Measurements from ENCODE around the gene L3MBTL4. TPM values are rescaled to one million over a fixed set of nuclear protein-coding genes. Genes with fewer than 3 reads are reported as not detected.
"Not testable (repeated sequence)": the region's sequence is repeated elsewhere in the genome, so short reads cannot be mapped to it uniquely, and the experiment has no call there.

The L3MBTL4 gene
- total RNA-seq, 1 donor from 2014 or later = under 0.01 TPM

GRCh38 chr18:6412933-6413472 lies 1.7 kb downstream of the L3MBTL4 start:
- no peak for TF ChIP-seq CTCF (IDR thresholded peaks at IDR 0.05; ENCODE audit: insufficient read depth, low read length, severe bottlenecking)
- H3K36me3 ChIP-seq (ENCODE audit: control insufficient read depth, insufficient read depth, low read length) = no peaks in the 10 kb centered on the region
- peaks cover 10% of the 10 kb centered on the region for H3K27me3 ChIP-seq (ENCODE audit: control insufficient read depth, insufficient read depth, low read length)
- no peak for FAIRE-seq
- no peak overlapping the region for H3K4me3 ChIP-seq (ENCODE audit: low read depth, low read length)
- DNase-seq (ENCODE audit: low read depth) = no peak

GRCh38 chr18:6411382-6411781 lies 3.3 kb downstream of the L3MBTL4 start:
- DNase-seq (ENCODE audit: low read depth) = no peak
- peaks cover 10% of the 10 kb centered on the region for H3K27me3 ChIP-seq (ENCODE audit: control insufficient read depth, insufficient read depth, low read length)
- FAIRE-seq = no peak
- no peak for TF ChIP-seq CTCF (IDR thresholded peaks at IDR 0.05; ENCODE audit: insufficient read depth, low read length, severe bottlenecking)
- no peaks in the 10 kb centered on the region for H3K36me3 ChIP-seq (ENCODE audit: control insufficient read depth, insufficient read depth, low read length)
- H3K4me3 ChIP-seq (ENCODE audit: low read depth, low read length) = no peak overlapping the region

GRCh38 chr18:6409933-6410332 lies 4.8 kb downstream of the L3MBTL4 start:
- Histone ChIP-seq H3K27me3 (ENCODE audit: control insufficient read depth, insufficient read depth, low read length) (peaks cover 8% of the 10 kb centered on the region), H3K4me3 (ENCODE audit: low read depth, low read length) (no peak overlapping the region), H3K36me3 (ENCODE audit: control insufficient read depth, insufficient read depth, low read length) (no peaks in the 10 kb centered on the region)
- no peak for TF ChIP-seq CTCF (IDR thresholded peaks at IDR 0.05; ENCODE audit: insufficient read depth, low read length, severe bottlenecking)
- no peak for FAIRE-seq
- no peak for DNase-seq (ENCODE audit: low read depth)

- not testable (repeated sequence) for FAIRE-seq; H3K27me3 ChIP-seq (ENCODE audit: control insufficient read depth, insufficient read depth, low read length); H3K36me3 ChIP-seq (ENCODE audit: control insufficient read depth, insufficient read depth, low read length); H3K4me3 ChIP-seq (ENCODE audit: low read depth, low read length); DNase-seq (ENCODE audit: low read depth)
Observed at GRCh38 chr18:6408543-6408942, 6.2 kb downstream of the L3MBTL4 start.

- TF ChIP-seq CTCF (IDR thresholded peaks at IDR 0.05; ENCODE audit: insufficient read depth, low read length, severe bottlenecking) = no peak
- H3K36me3 ChIP-seq (ENCODE audit: control insufficient read depth, insufficient read depth, low read length) = no peaks in the 10 kb centered on the region
- no peaks in the 10 kb centered on the region for H3K27me3 ChIP-seq (ENCODE audit: control insufficient read depth, insufficient read depth, low read length)
- no peak overlapping the region for H3K4me3 ChIP-seq (ENCODE audit: low read depth, low read length)
- DNase-seq (ENCODE audit: low read depth) (no peak), FAIRE-seq (no peak)
Observed at GRCh38 chr18:6406910-6407470, 7.7 kb downstream of the L3MBTL4 start.

- no peak for TF ChIP-seq CTCF (IDR thresholded peaks at IDR 0.05; ENCODE audit: insufficient read depth, low read length, severe bottlenecking)
- DNase-seq (ENCODE audit: low read depth) = peak; percentile 26
- no peaks in the 10 kb centered on the region for H3K27me3 ChIP-seq (ENCODE audit: control insufficient read depth, insufficient read depth, low read length)
- no peak overlapping the region for H3K4me3 ChIP-seq (ENCODE audit: low read depth, low read length)
- FAIRE-seq = peak; percentile 68
- no peaks in the 10 kb centered on the region for H3K36me3 ChIP-seq (ENCODE audit: control insufficient read depth, insufficient read depth, low read length)
Observed at GRCh38 chr18:6406075-6406909, 8.4 kb downstream of the L3MBTL4 start.
